Metanephros (tissue), 1 donor: ENCODE measurements around the gene CEP85L. TPM values are rescaled to one million over a fixed set of nuclear protein-coding genes. Genes with fewer than 3 reads are reported as not detected.

Source experiments
- total RNA-seq: library from RNA; depleted of rRNA; stranded (reverse); fragments of >200 nt; gene quantifications from one replicate; pipeline ENCODE4 v1.2.3, GENCODE V29; 2014

The CEP85L gene
- total RNA-seq, result 34.6 TPM

GRCh38 chr6:118651282-118652050 is at the start of gene CEP85L:
CEP85L (minus strand) TSS chr6:118651591; CDS start chr6:118651269, 322 bp downstream.

GRCh38 chr6:118548136-118548535 is 103.3 kb downstream of the CEP85L start, which contains the start of gene PLN:
PLN (plus strand) TSS chr6:118548296; CDS start chr6:118558922, 10,626 bp downstream.

Other genes starting within 250 kb of the CEP85L start
- 9.8 TPM for gene PLN, start 103.3 kb downstream of the CEP85L start, total RNA-seq
- 25.3 TPM for gene ASF1A, start 242.6 kb upstream of the CEP85L start, total RNA-seq